Esophagus (tissue), 2 donors: Measurements from ENCODE around the gene MFAP4. TPM values are rescaled to one million over a fixed set of nuclear protein-coding genes. Genes with fewer than 3 reads are reported as not detected.

ENCODE experiments used
- polyA plus RNA-seq, 2 donors: library from polyadenylated mRNA; stranded (reverse); fragments of 200-250 nt; gene quantifications; one replicate each; pipeline ENCODE4 v1.2.3, GENCODE V29; 2013
- donor health status: healthy with polysubstance abuse.
- donor health status: Bipolar disorder and iron deficiency.

The MFAP4 gene
- polyA plus RNA-seq, 2 donors = 8.3 to 33.7 TPM

Other genes starting within 250 kb of the MFAP4 start
- gene EPN2, start 149.8 kb downstream of the MFAP4 start, polyA plus RNA-seq = 10 to 100 TPM; 27.9 to 44.7 TPM
- 10 to 100 TPM in 1 of 2 donors, 1 to 10 TPM in 1; 8.2 to 11.5 TPM for gene B9D1, start 24.5 kb downstream of the MFAP4 start, polyA plus RNA-seq
- gene MAPK7, start 8.7 kb downstream of the MFAP4 start, polyA plus RNA-seq = 10 to 100 TPM; 27.7 to 28.3 TPM
- gene RNF112, start 24.0 kb upstream of the MFAP4 start, polyA plus RNA-seq = 1 to 10 TPM; 1.1 to 3.7 TPM
- 1 to 10 TPM; 1.1 to 1.4 TPM for gene SLC47A1, start 146.7 kb upstream of the MFAP4 start, polyA plus RNA-seq